Measurements from ENCODE around the gene LYSMD4.
"Not testable (repeated sequence)": the region's sequence is repeated elsewhere in the genome, so short reads cannot be mapped to it uniquely, and the experiment has no call there.

GRCh38 chr15:99734040-99734291 lies 729 bp upstream of the LYSMD4 start:
- TF ChIP-seq CTCF, POLR2A (IDR thresholded peaks at IDR 0.05): not testable (repeated sequence)

Data from thyroid gland (tissue), 4 donors.